ENCODE results near the gene ARIH1.

ARIH1 gene

DNA sequence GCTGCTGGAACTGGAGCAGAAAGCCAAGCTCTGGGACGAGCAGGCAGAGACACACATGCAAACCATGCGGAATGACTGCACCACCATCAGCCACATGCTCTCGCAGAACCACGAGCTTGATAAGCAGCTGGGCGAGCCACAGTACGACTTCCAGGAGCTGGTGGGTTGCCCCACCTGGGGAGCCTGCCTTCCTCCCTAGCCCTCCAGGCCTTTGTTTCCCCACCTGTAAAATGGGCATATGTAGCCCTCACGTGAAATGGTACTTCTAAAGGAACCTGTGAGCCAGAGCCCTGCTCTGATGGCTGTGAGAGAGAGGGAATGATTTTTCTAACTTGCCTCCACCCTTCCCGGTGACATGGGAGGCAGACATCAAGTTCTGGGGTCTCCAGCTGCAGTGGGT, 135.7 kb downstream of the ARIH1 start:
- TF ChIP-seq TAF1 (IDR thresholded peaks at IDR 0.05; ENCODE audit: borderline replicate concordance, insufficient read depth, low read length) = no peak
- no peak for TF ChIP-seq SIN3A (IDR thresholded peaks at IDR 0.05; ENCODE audit: borderline replicate concordance, insufficient read depth, low read length)
- TF ChIP-seq FOXP2 (optimal IDR thresholded peaks at IDR 0.05; ENCODE audit: borderline replicate concordance, extremely low read depth, extremely low read length, insufficient read depth) = no peak
- TF ChIP-seq, protein P1, sequence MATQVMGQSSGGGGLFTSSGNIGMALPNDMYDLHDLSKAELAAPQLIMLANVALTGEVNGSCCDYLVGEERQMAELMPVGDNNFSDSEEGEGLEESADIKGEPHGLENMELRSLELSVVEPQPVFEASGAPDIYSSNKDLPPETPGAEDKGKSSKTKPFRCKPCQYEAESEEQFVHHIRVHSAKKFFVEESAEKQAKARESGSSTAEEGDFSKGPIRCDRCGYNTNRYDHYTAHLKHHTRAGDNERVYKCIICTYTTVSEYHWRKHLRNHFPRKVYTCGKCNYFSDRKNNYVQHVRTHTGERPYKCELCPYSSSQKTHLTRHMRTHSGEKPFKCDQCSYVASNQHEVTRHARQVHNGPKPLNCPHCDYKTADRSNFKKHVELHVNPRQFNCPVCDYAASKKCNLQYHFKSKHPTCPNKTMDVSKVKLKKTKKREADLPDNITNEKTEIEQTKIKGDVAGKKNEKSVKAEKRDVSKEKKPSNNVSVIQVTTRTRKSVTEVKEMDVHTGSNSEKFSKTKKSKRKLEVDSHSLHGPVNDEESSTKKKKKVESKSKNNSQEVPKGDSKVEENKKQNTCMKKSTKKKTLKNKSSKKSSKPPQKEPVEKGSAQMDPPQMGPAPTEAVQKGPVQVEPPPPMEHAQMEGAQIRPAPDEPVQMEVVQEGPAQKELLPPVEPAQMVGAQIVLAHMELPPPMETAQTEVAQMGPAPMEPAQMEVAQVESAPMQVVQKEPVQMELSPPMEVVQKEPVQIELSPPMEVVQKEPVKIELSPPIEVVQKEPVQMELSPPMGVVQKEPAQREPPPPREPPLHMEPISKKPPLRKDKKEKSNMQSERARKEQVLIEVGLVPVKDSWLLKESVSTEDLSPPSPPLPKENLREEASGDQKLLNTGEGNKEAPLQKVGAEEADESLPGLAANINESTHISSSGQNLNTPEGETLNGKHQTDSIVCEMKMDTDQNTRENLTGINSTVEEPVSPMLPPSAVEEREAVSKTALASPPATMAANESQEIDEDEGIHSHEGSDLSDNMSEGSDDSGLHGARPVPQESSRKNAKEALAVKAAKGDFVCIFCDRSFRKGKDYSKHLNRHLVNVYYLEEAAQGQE (IDR thresholded peaks at IDR 0.05; ENCODE audit: insufficient read depth in 1 of 2, low read depth in 2 of 2, low read length in 2 of 2) = no peak
- TF ChIP-seq POLR2AphosphoS5 (IDR thresholded peaks at IDR 0.05; ENCODE audit: low read depth, low read length) = no peak

- no peak for TF ChIP-seq FOXP2 (optimal IDR thresholded peaks at IDR 0.05; ENCODE audit: borderline replicate concordance, extremely low read depth, extremely low read length, insufficient read depth)
- TF ChIP-seq, protein P1 (IDR thresholded peaks at IDR 0.05; ENCODE audit: insufficient read depth in 1 of 2, low read depth in 2 of 2, low read length in 2 of 2) = no peak
Measured at GRCh38 chr15:72614810-72615532, 140.8 kb downstream of the ARIH1 start.

GRCh38 chr15:72616491-72617210, 142.5 kb downstream of the ARIH1 start:
- TF ChIP-seq SIN3A (IDR thresholded peaks at IDR 0.05; ENCODE audit: borderline replicate concordance, insufficient read depth, low read length) (no peak), POLR2AphosphoS5 (IDR thresholded peaks at IDR 0.05; ENCODE audit: low read depth, low read length) (no peak), FOXP2 (optimal IDR thresholded peaks at IDR 0.05; ENCODE audit: borderline replicate concordance, extremely low read depth, extremely low read length, insufficient read depth) (no peak), TAF1 (IDR thresholded peaks at IDR 0.05; ENCODE audit: borderline replicate concordance, insufficient read depth, low read length) (no peak)
- TF ChIP-seq, protein P1 (IDR thresholded peaks at IDR 0.05; ENCODE audit: insufficient read depth in 1 of 2, low read depth in 2 of 2, low read length in 2 of 2) = no peak
